ENCODE measurements around the gene TBC1D23. TPM values are rescaled to one million over a fixed set of nuclear protein-coding genes. Genes with fewer than 3 reads are reported as not detected.

TBC1D23 gene
- total RNA-seq, 1 donor from 2014 or later, result 56.9 TPM

- H3K4me1 ChIP-seq, result peaks cover 0 to 4% of the 10 kb centered on the region in 2 donors
- no peaks in the 10 kb centered on the region for H3K27me3 ChIP-seq
- intact Hi-C loops (cut with DNase I), result no loop called here
- no peak overlapping the region for H3K27ac ChIP-seq
- no peak for TF ChIP-seq CTCF (IDR thresholded peaks at IDR 0.05)
- no peak for DNase-seq (ENCODE audit: low spot score in 2 of 2)
- H3K36me3 ChIP-seq, result peaks cover 0 to 16% of the 10 kb centered on the region in 2 donors
- H3K4me3 ChIP-seq, result no peak overlapping the region
- no peaks in the 10 kb centered on the region for H3K9me3 ChIP-seq
These were observed 16.5 kb downstream of the TBC1D23 start for GRCh38 chr3:100277255-100277800.

- intact Hi-C loops (cut with DNase I), result no loop called here
- H3K27ac ChIP-seq, result no peak overlapping the region
- peaks cover 4 to 32% of the 10 kb centered on the region in 2 donors for H3K36me3 ChIP-seq
These were observed 18.1 kb downstream of the TBC1D23 start for GRCh38 chr3:100278910-100279309.

GRCh38 chr3:100288288-100288894 lies 27.6 kb downstream of the TBC1D23 start:
- no peak for TF ChIP-seq CTCF (IDR thresholded peaks at IDR 0.05)
- no peaks in the 10 kb centered on the region for H3K27me3 ChIP-seq
- no peaks in the 10 kb centered on the region for H3K4me1 ChIP-seq
- H3K27ac ChIP-seq, result no peak overlapping the region
- no peak for DNase-seq (ENCODE audit: low spot score in 2 of 2)
- intact Hi-C loops (cut with DNase I), result no loop called here
- H3K36me3 ChIP-seq, result peaks cover 30 to 68% of the 10 kb centered on the region in 2 donors
- H3K9me3 ChIP-seq, result no peaks in the 10 kb centered on the region
- H3K4me3 ChIP-seq, result no peak overlapping the region

More at GRCh38 chr3:100278910-100279309, 18.1 kb downstream of the TBC1D23 start:
- TF ChIP-seq CTCF (IDR thresholded peaks at IDR 0.05), result no peak
- Histone ChIP-seq H3K4me3 (no peak overlapping the region), H3K9me3 (no peaks in the 10 kb centered on the region), H3K27me3 (no peaks in the 10 kb centered on the region), H3K4me1 (peaks cover 0 to 4% of the 10 kb centered on the region in 2 donors)
- DNase-seq (ENCODE audit: low spot score in 2 of 2), result no peak

- peaks cover 30 to 62% of the 10 kb centered on the region in 2 donors for H3K36me3 ChIP-seq
- intact Hi-C loops (cut with DNase I), result no loop called here
- no peak for DNase-seq (ENCODE audit: low spot score in 2 of 2)
- H3K4me3 ChIP-seq, result no peak overlapping the region
- TF ChIP-seq CTCF (IDR thresholded peaks at IDR 0.05), result no peak
- H3K27me3 ChIP-seq, result no peaks in the 10 kb centered on the region
- H3K9me3 ChIP-seq, result no peaks in the 10 kb centered on the region
- no peaks in the 10 kb centered on the region for H3K4me1 ChIP-seq
- H3K27ac ChIP-seq, result no peak overlapping the region
These were observed 28.5 kb downstream of the TBC1D23 start for GRCh38 chr3:100289339-100289738.

- peaks cover 25 to 79% of the 10 kb centered on the region in 2 donors for H3K36me3 ChIP-seq
- TF ChIP-seq CTCF (IDR thresholded peaks at IDR 0.05), result no peak
- no peaks in the 10 kb centered on the region for H3K27me3 ChIP-seq
- intact Hi-C loops (cut with DNase I), result no loop called here
- no peak overlapping the region for H3K4me3 ChIP-seq
- no peaks in the 10 kb centered on the region for H3K4me1 ChIP-seq
- no peaks in the 10 kb centered on the region for H3K9me3 ChIP-seq
- no peak overlapping the region for H3K27ac ChIP-seq
- no peak for DNase-seq (ENCODE audit: low spot score in 2 of 2)
These were observed 34.3 kb downstream of the TBC1D23 start for GRCh38 chr3:100295089-100295488.

Data from ascending aorta (tissue), 2 donors.